HEK293T (cell line): ENCODE data around the gene ABCA4.

Experiments used
- BHLHE40 ChIP-seq: fragments of 450-650 bp; IDR thresholded peaks from 2 replicates; pipeline ENCODE4 v1.6.1; 2016; ENCODE audit warnings: mild to moderate bottlenecking, moderate library complexity, borderline replicate concordance
- NFRKB ChIP-seq: fragments of 450-650 bp; IDR thresholded peaks from 2 replicates; pipeline ENCODE4 v1.6.1; 2016; ENCODE audit warnings: mild to moderate bottlenecking, moderate library complexity
- SP1 ChIP-seq: fragments of 450-650 bp; IDR thresholded peaks from 2 replicates; pipeline ENCODE4 v1.6.1; 2017
- SUZ12 ChIP-seq: fragments of 450-650 bp; IDR thresholded peaks from 2 replicates; pipeline ENCODE4 v1.6.1; 2016; ENCODE audit warnings: mild to moderate bottlenecking
- TARDBP ChIP-seq: fragments of 450-650 bp; IDR thresholded peaks from 2 replicates; pipeline ENCODE4 v1.6.1; 2016
- TF ChIP-seq, protein P1 (sequence below): fragments of 450-650 bp; IDR thresholded peaks from 2 replicates; pipeline ENCODE4 v1.6.1; 2016

DNA sequence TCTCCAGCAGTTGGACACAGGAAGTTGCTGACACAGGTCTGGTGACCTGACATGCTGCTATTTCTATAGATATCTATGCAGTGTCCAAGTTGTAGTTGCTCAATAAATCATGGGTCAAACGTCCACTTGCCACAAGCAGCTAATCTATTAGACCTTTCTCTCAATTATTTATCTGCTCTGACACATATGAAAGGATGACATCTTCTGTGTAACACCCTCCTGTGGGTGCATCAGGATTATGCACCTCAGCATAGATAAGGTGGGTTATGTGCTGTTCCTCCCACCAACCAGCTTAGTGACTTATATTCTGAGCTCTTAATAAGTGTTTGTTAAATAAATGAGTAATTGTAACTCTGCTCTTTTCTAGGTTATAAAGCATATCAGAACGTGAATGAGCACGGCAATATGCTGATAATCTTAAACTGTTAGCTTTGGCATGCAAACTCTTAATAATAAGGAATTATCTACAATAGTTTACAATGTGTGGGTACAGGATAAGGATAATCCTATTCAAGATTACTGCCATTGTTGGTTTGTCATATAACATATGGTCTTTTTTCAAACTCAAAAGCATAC lies 121.0 kb downstream of the ABCA4 start:
- TF ChIP-seq, protein P1, sequence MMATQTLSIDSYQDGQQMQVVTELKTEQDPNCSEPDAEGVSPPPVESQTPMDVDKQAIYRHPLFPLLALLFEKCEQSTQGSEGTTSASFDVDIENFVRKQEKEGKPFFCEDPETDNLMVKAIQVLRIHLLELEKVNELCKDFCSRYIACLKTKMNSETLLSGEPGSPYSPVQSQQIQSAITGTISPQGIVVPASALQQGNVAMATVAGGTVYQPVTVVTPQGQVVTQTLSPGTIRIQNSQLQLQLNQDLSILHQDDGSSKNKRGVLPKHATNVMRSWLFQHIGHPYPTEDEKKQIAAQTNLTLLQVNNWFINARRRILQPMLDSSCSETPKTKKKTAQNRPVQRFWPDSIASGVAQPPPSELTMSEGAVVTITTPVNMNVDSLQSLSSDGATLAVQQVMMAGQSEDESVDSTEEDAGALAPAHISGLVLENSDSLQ = no peak
- TF ChIP-seq TARDBP = no peak
- no peak for TF ChIP-seq BHLHE40
- TF ChIP-seq SUZ12 = no peak
- TF ChIP-seq SP1 = no peak
- no peak for TF ChIP-seq NFRKB
